Activated CD8-positive, alpha-beta memory T cell treated with anti-CD3 and anti-CD28 coated beads, Interleukin-2, amount 50 U/mL, for 24 hours (primary cell): ENCODE results near the gene XRCC5.

Experiments used
- DNase-seq: peaks from one replicate; pipeline ENCODE4 v3.0.0-alpha.2; 2020; ENCODE audit errors: extremely low read depth

Gene XRCC5

GRCh38 chr2:216155954-216156353, 46.8 kb downstream of the XRCC5 start:
- DNase-seq = no peak

- no peak for DNase-seq
Measured at GRCh38 chr2:216156822-216157221, 47.7 kb downstream of the XRCC5 start.

- no peak for DNase-seq
Measured at GRCh38 chr2:216159144-216159543, 50.0 kb downstream of the XRCC5 start.

GRCh38 chr2:216159646-216160045, 50.5 kb downstream of the XRCC5 start:
- DNase-seq = no peak

GRCh38 chr2:216160786-216161185, 51.6 kb downstream of the XRCC5 start:
- DNase-seq = no peak

GRCh38 chr2:216161967-216162366, 52.8 kb downstream of the XRCC5 start:
- DNase-seq = no peak

- DNase-seq = no peak
Measured at GRCh38 chr2:216163518-216163917, 54.4 kb downstream of the XRCC5 start.

GRCh38 chr2:216164087-216164486, 54.9 kb downstream of the XRCC5 start:
- DNase-seq = no peak

- DNase-seq = no peak
Measured at GRCh38 chr2:216164576-216164975, 55.4 kb downstream of the XRCC5 start.

- DNase-seq = no peak
Measured at GRCh38 chr2:216165711-216166110, 56.6 kb downstream of the XRCC5 start.

GRCh38 chr2:216169087-216169486, 59.9 kb downstream of the XRCC5 start:
- DNase-seq = no peak

GRCh38 chr2:216170076-216170763, 61.1 kb downstream of the XRCC5 start:
- no peak for DNase-seq

- no peak for DNase-seq
Measured at GRCh38 chr2:216171011-216171410, 61.9 kb downstream of the XRCC5 start.

GRCh38 chr2:216172493-216172892, 63.3 kb downstream of the XRCC5 start:
- DNase-seq = no peak

GRCh38 chr2:216179015-216179414, 69.9 kb downstream of the XRCC5 start:
- DNase-seq = no peak

- DNase-seq = no peak
Measured at GRCh38 chr2:216181351-216181750, 72.2 kb downstream of the XRCC5 start.

- no peak for DNase-seq
Measured at GRCh38 chr2:216181953-216182461, 72.9 kb downstream of the XRCC5 start.

GRCh38 chr2:216183462-216183861, 74.3 kb downstream of the XRCC5 start:
- no peak for DNase-seq

GRCh38 chr2:216188559-216188850, 79.4 kb downstream of the XRCC5 start:
- DNase-seq = no peak

- DNase-seq = no peak
Measured at GRCh38 chr2:216188956-216189355, 79.8 kb downstream of the XRCC5 start.

GRCh38 chr2:216189410-216189809, 80.3 kb downstream of the XRCC5 start:
- no peak for DNase-seq

GRCh38 chr2:216192181-216192580, 83.0 kb downstream of the XRCC5 start:
- DNase-seq = no peak

- no peak for DNase-seq
Measured at GRCh38 chr2:216192931-216193330, 83.8 kb downstream of the XRCC5 start.

- DNase-seq = no peak
Measured at GRCh38 chr2:216194013-216194412, 84.9 kb downstream of the XRCC5 start.
